Heart left ventricle (tissue), 16 donors: ENCODE data around the gene TIMM29. TPM values are rescaled to one million over a fixed set of nuclear protein-coding genes. Genes with fewer than 3 reads are reported as not detected.

ENCODE experiments used
- ATAC-seq, 4 donors: fragments of 200-7000 bp; cut with Tn5 transposase; one replicate each; pipeline ENCODE4 v1.9.1; 2020 to 2022; ENCODE audit warnings: moderate library complexity in 4 of 4, mild to moderate bottlenecking in 3 of 4, moderate number of reproducible peaks in 1 of 4
- DNase-seq, 5 donors: peaks; one replicate each; pipeline ENCODE4 v3.0.0-alpha.2; 2020
- H3K27ac ChIP-seq, 12 donors: fragments of 200-600 bp; sonication (generic) in 4 of 12; one replicate each; pipeline versions ENCODE4 v1.5.0 to v1.8.0; 2016 to 2022; ENCODE audit warnings: mild to moderate bottlenecking in 2 of 12
- H3K27me3 ChIP-seq, 9 donors: fragments of 200-600 bp; sonication (generic) in 2 of 9; one replicate each; pipeline versions ENCODE4 v1.5.1 to v1.8.0; 2016 to 2022; ENCODE audit warnings: mild to moderate bottlenecking in 3 of 9
- H3K36me3 ChIP-seq, 9 donors: fragments of 200-600 bp; sonication (generic) in 2 of 9; one replicate each; pipeline versions ENCODE4 v1.5.0 to v1.8.0; 2018 to 2022; ENCODE audit warnings: mild to moderate bottlenecking in 2 of 9
- H3K4me1 ChIP-seq, 12 donors: fragments of 200-600 bp; sonication (generic) in 4 of 12; one replicate each; pipeline versions ENCODE4 v1.5.0 to v1.8.0; 2016 to 2022; ENCODE audit warnings: mild to moderate bottlenecking in 3 of 12
- H3K4me3 ChIP-seq, 12 donors: fragments of 200-600 bp; sonication (generic) in 4 of 12; one replicate each; pipeline versions ENCODE4 v1.5.0 to v1.8.0; 2017 to 2022; ENCODE audit warnings: mild to moderate bottlenecking in 9 of 12, moderate library complexity in 4 of 12
- H3K9me3 ChIP-seq, 12 donors: fragments of 200-600 bp; sonication (generic) in 4 of 12; one replicate each; pipeline versions ENCODE4 v1.5.0 to v1.8.0; 2016 to 2022; ENCODE audit warnings: mild to moderate bottlenecking in 1 of 12
- POLR2A ChIP-seq, 2 donors: fragments of 450-650 bp; IDR thresholded peaks; one replicate each; pipeline ENCODE4 v1.6.1; 2017; ENCODE audit warnings: antibody characterized with exemption in 2 of 2, mild to moderate bottlenecking in 2 of 2, moderate library complexity in 2 of 2
- WGBS, 4 donors: extraction: QIAGEN DNeasy Blood & Tissue Kit in 2 of 4; methylation state at CpG; one replicate each; pipeline versions ENCODE4 v1.1.5 to v1.1.7; 2013 to 2018; 5-methylcytosine and 5-hydroxymethylcytosine counted together
- intact Hi-C, 10 donors: fragments of 100-400 bp; cut with DNase I; formaldehyde crosslinking; loops; one replicate each; pipeline versions ENCODE4 v1.11.1 to v1.14.2; 2022
- polyA plus RNA-seq, 2 donors: library from polyadenylated mRNA; stranded (reverse); fragments of 200-250 nt; gene quantifications; one replicate each; pipeline ENCODE4 v1.2.3, GENCODE V29; 2013
- total RNA-seq, 9 donors: library from RNA; depleted of rRNA in 2 of 9; stranded (reverse); fragments of >200 nt in 2 of 9; fragmentation: NEBNext Ultra II Directional in 3 of 9; extraction: Animal tissue kit (Norgen Biotek cat#: 25700) in 3 of 9; gene quantifications; one replicate each; pipeline versions ENCODE4 v1.1.0 to v1.2.4, GENCODE V29; 2016 to 2023
- TF ChIP-seq, protein P1 (sequence below), 12 donors: fragments of 200-600 bp; sonication (generic) in 4 of 12; IDR thresholded peaks; one replicate each; pipeline versions ENCODE4 v1.5.0 to v1.8.0; 2018 to 2022; ENCODE audit warnings: antibody characterized with exemption in 12 of 12, mild to moderate bottlenecking in 5 of 12
- donor health status: ischemic (EF 13 %, LVEDD 7.1; RV severe dilation, severe dysfunction).
- donor health status: healthy with polysubstance abuse.
- donor health status: DM: no; HTN: yes; CAD: no.
- donor health status: DM: no; HTN: no; CAD: no.
- donor health status: ischemic (EF 25% LVEDD 6.9; RV normal size, moderate dysfunction).
- donor health status: ischemic (EF 25% LVEDD 5.7; RV mildly dilated, moderate dysfunction).
- donor health status: healthy.
- donor health status: DM: yes; HTN: yes; CAD: no.
- donor health status: ischemic (EF 35%, LVEDD 5.7; RV mildly dilated, moderate dysfunction).
- donor health status: nonischemic (EF 11% LVEDD 7.7; RV severe dilation, severe dysfunction).
- donor health status: DM: yes; HTN: yes; CAD: no.
- donor health status: PGD.
- donor health status: ischemic (EF 29% LVEDD 5.4; RV normal size, mild dysfunction).
- donor health status: nonischemic (EF 23%, LVEDD 6.1; RV moderate dilation, normal function).

TIMM29 gene
- total and polyA plus RNA-seq, 11 donors, result 10.0 to 29.3 (median 14.9) TPM

DNA sequence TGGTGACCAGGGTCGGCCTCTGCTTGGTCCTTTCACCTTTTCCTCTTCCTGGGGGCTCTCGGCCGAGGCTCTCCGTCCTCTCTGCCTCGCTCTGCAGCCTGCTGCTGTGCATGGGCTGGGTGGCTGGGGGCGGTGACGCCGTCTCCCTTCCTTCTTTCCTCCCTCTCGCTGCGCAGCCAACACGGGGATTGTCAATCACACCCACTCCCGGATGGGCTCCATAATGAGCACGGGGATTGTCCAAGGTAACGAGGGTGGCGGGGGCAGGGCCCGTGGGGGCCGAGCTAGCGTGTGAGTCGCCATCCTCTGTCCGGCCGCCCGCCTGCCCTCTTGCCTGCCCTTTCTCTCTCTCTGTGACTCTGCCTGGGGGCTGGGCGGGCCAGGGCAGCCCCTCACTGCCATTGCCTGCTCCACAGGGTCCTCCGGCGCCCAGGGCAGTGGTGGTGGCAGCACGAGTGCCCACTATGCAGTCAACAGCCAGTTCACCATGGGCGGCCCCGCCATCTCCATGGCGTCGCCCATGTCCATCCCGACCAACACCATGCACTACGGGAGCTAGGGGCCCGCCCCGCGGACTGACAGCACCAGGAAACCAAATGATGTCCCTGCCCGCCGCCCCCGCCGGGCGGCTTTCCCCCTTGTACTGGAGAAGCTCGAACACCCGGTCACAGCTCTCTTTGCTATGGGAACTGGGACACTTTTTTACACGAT, 7.3 kb upstream of the TIMM29 start:
- peak in 1 of 5 donors; percentile 15 for DNase-seq
- Histone ChIP-seq H3K9me3 (no peaks in the 10 kb centered on the region), H3K4me3 (no peak overlapping the region), H3K4me1 (no peaks in the 10 kb centered on the region), H3K27ac (no peak overlapping the region), H3K36me3 (peaks cover 0 to 91% (median 78%) of the 10 kb centered on the region in 9 donors), H3K27me3 (no peaks in the 10 kb centered on the region)
- peak in 2 of 4 donors; percentile 2 to 5 for ATAC-seq
- TF ChIP-seq, protein P1, sequence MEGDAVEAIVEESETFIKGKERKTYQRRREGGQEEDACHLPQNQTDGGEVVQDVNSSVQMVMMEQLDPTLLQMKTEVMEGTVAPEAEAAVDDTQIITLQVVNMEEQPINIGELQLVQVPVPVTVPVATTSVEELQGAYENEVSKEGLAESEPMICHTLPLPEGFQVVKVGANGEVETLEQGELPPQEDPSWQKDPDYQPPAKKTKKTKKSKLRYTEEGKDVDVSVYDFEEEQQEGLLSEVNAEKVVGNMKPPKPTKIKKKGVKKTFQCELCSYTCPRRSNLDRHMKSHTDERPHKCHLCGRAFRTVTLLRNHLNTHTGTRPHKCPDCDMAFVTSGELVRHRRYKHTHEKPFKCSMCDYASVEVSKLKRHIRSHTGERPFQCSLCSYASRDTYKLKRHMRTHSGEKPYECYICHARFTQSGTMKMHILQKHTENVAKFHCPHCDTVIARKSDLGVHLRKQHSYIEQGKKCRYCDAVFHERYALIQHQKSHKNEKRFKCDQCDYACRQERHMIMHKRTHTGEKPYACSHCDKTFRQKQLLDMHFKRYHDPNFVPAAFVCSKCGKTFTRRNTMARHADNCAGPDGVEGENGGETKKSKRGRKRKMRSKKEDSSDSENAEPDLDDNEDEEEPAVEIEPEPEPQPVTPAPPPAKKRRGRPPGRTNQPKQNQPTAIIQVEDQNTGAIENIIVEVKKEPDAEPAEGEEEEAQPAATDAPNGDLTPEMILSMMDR (IDR thresholded peaks at IDR 0.05), result no peak
- WGBS, 4 donors, result 86 to 92% (median 90%) methylated on average over 40 to 43 of the region's 43 CpGs
- intact Hi-C loops, result no loop called here

DNA sequence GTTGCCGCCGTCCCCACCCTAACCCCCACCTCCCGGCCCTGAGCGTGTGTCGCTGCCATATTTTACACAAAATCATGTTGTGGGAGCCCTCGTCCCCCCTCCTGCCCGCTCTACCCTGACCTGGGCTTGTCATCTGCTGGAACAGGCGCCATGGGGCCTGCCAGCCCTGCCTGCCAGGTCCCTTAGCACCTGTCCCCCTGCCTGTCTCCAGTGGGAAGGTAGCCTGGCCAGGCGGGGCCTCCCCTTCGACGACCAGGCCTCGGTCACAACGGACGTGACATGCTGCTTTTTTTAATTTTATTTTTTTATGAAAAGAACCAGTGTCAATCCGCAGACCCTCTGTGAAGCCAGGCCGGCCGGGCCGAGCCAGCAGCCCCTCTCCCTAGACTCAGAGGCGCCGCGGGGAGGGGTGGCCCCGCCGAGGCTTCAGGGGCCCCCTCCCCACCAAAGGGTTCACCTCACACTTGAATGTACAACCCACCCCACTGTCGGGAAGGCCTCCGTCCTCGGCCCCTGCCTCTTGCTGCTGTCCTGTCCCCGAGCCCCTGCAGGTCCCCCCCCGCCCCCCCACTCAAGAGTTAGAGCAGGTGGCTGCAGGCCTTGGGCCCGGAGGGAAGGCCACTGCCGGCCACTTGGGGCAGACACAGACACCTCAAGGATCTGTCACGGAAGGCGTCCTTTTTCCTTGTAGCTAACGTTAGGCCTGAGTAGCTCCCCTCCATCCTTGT, 6.5 kb upstream of the TIMM29 start:
- Histone ChIP-seq H3K4me3 (no peak overlapping the region), H3K27ac (no peak overlapping the region), H3K9me3 (no peaks in the 10 kb centered on the region), H3K27me3 (no peaks in the 10 kb centered on the region), H3K36me3 (peaks cover 0 to 84% (median 72%) of the 10 kb centered on the region in 9 donors), H3K4me1 (peaks cover 0 to under 1% (median 0%) of the 10 kb centered on the region in 12 donors)
- DNase-seq (peak in 2 of 5 donors; percentile 21 to 64), ATAC-seq (no peak)
- TF ChIP-seq POLR2A (IDR thresholded peaks at IDR 0.05), result no peak
- TF ChIP-seq, protein P1 (IDR thresholded peaks at IDR 0.05), result no peak
- intact Hi-C loops, result no loop called here
- WGBS, 4 donors, result 80 to 82% (median 81%) methylated on average over 21 to 33 of the region's 33 CpGs

DNA sequence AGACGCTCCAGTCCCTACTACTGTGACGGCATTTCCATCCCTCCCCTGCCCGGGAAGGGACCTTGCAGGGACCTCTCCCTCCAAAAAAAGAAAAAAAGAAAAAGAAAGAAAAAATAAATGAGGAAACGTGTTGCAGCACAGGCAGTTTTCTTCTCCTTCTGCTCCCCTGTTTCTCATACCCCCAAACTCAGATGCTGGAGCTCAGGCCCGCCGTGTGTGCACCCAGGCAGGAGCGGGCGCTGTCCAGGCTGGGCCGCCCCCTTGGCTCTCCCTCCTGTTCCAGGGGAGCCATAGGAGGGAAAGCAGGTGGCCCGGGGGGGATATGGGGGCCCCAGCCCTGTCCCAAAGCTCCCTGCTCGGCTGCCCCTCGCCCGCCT, 6.0 kb upstream of the TIMM29 start:
- ATAC-seq (no peak), DNase-seq (no peak)
- Histone ChIP-seq H3K4me3 (no peak overlapping the region), H3K27me3 (no peaks in the 10 kb centered on the region), H3K9me3 (no peaks in the 10 kb centered on the region), H3K27ac (no peak overlapping the region), H3K36me3 (peaks cover 0 to 79% (median 68%) of the 10 kb centered on the region in 9 donors), H3K4me1 (peaks cover 0 to 6% (median 4%) of the 10 kb centered on the region in 12 donors)
- TF ChIP-seq, protein P1 (IDR thresholded peaks at IDR 0.05), result no peak
- TF ChIP-seq POLR2A (IDR thresholded peaks at IDR 0.05), result no peak
- WGBS, 4 donors, result 89 to 92% (median 91%) methylated on average over 13 of the region's 13 CpGs
- intact Hi-C loops, result no loop called here
